Measurements from ENCODE around the gene CMC2.

Gene CMC2

DNA sequence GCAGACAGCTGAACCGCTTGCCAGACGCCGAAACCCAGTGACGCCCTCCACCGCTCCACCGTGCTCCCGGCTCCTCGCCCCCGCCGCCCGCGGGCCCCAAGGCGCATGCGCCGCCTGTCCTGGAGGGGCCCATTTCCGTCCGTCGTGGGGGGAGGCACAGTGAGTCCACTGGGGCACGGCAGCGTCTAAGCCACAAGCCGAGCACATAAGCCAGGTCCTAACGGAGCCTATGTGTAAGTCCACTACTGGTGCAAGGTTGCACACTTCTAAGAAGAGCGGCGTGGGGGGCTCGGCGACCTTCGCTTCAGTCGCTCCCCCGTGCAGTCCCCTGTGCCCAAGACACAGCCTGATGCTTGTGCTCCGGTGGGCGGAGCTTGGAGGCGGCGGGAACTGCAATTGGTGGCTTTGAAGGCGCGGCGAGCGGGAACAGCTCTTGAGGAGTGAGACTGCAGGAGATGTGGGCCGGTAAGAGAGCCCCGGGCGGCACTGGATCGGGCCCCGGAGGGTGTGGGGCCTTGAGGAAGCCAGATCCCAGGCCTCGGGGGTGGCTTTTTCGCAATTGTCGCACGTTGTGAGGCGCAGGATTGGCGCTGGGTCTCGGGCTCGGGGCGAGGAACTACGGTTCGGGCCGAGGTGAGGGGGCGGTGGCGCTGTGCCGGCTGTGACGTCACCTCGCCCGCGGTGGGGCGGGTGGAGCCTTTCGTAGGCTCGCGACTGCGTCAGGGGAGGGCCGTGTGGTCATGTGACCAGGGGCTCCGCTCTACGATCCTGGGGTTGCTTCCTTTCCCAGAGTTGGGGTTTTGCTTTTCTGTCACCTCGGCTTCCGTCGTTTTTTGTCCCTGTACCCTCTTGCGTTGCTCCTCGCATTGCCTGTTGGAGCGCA is at the start of gene CMC2, which contains the start of gene CENPN:
Gene CMC2 (minus strand): TSS at position 73 of the 883 bp plus-strand sequence. CDS start 9,491 bp downstream, outside the sequence.
Gene CENPN (plus strand): TSS at position 402 of the 883 bp plus-strand sequence. CDS start 4,726 bp downstream, outside the sequence.
- FAIRE-seq = no peak

DNA sequence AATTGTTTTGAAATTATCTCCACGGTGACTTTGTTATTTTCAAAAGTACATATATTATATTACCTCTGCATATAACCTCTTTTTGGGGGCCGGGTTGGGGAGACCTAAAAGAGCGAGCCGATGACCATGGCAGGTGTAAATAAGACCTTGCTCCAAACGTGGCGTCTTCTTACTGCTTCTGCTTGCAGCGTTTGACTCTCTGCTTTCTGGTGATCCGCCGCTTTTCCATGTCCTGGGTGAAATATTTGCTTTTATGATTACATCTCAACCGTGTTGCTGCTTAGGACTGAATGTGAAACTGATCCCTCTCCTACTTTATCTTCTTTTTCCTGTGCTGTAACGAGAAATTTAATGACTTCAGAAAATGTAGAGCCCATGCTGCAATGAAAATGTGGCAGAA is 47.1 kb upstream of the CMC2 start:
- no peak for FAIRE-seq

DNA sequence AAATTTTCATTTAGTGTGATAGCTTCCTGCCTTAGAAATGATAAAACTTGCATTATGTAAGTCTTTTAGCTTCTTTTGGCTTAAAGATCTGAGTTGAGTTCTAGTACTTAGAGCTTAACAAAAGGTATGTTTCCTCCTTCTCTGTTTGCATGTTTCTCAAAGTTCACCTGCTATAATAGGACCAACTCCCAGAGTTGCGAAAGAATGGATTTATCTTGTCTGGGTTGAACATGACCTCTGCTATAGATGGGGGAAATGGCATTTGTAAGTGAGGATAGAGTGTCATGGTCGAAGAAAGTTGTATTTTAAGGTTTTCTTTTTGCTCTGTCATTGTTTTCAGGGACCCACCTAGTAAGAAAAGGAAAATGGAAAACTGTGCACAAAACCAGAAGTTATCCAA is 36.1 kb upstream of the CMC2 start:
- no peak for FAIRE-seq

DNA sequence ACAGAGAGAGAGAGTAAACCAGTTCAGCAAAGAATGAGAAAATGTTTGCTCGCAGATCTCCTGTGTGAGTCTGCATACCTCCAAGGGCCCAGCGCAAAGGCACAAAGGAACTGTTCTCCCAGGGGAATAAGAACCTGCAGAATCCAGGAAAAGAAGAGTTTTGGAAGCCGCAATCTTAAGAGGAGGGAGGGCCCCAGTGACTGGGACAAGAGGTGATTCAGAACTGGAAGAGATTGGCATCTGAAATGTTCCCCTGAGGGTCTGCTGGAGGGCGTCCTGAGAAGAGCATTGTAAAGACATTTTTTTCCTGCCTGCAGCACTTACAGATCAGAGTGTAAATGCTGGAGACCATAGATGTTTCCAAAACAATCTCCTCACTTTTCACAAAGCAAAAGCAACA is 35.0 kb upstream of the CMC2 start:
- no peak for FAIRE-seq

DNA sequence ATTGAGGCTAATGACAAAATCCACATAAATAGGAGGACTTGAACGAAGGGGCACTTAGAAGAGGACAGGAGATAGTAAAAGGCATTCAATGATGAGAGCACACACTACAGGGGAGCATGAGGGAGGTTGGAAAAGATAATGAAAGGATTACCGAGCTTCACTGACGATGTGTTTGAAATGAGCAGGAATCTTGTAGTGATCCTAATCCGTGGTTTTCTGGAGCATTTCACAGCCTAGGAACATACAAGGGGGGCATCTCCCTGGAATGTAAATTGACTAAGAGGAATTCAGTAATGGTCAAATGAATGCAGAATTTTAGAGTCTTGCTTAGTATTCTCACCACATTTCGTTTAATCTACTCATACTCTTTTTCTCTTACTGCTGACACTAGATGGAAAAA is 34.2 kb upstream of the CMC2 start:
- FAIRE-seq = no peak

DNA sequence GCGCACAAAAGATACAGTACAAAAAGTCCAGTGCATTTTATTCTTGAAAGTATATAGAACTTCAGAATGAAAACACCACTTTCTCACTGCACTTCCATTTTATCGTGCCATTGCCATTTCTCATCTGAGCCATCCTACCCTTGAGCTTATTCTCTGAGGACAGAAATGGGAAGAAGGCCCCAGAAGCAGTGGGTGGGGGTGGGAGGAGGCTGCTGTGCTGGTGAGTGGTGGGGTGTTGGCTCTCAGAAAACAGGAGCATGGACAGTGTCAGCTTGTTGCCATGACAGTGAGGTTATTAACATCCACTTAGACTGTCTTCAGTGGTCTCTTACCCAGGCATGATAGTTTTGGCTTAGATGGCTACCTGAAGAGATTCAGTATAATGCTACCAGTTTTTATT is 33.4 kb upstream of the CMC2 start:
- FAIRE-seq = no peak

DNA sequence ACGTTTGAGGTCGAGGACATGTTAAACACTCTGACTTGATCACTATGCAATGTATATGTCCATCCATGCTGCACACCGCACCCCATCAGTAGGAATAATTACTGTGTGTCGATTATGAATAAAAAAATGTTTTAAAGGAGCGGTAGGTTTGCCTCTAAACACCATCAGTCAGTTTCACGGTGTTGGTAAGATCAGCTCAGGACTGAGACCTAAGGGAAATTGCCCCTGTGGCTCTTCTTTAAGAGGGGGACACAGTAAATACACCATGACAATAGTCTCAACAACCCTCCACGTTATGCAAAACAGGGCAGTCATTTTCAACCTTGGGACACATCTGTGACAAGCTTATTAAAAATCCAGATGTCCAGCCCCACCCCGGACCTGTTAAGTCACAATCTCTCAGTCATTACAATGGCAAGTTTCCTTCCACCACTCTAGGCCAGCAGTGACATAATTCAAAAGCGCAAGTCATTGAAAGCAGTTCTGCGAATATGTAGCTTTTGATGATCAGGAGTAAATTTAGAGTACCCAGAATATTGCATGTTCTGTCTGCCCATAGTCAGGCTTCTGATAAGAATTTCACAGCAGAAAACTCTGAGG is 30.2 kb upstream of the CMC2 start:
- FAIRE-seq = no peak

DNA sequence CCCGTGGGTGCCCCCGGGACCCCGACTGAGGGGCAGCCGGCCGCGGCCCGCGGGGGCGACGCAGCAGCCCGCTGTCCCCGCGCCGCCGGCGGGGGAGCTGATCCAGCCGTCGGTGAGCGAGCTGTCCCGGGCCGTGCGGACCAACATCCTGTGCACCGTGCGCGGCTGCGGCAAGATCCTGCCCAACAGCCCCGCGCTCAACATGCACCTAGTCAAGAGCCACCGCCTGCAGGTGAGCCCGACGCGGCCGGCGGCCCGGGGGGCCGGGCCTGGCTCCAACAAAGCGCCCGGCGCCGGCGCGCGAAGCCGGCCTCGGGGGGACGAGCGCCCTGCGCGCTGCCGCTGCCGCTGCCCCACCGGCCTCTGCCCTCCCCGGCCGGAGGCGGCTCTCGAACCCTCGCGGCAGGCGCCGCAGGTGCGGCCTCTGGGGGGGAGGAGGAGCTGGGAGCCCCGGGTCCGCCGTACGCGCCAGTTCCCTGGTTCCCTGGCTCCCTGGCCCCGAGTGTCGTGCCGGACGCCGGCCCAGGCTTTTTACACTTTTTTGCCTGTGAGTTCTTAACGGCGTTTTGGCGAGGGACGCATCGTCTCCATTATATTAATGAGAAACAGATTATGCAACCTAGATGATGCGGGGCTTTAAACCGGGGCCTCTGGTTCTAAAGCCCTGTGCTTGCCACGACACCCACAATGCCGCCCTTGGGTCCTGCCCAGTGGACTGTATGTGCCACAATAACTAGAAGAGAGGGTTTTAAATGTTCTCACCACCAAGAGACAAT is 29.5 kb upstream of the CMC2 start:
- FAIRE-seq = no peak

DNA sequence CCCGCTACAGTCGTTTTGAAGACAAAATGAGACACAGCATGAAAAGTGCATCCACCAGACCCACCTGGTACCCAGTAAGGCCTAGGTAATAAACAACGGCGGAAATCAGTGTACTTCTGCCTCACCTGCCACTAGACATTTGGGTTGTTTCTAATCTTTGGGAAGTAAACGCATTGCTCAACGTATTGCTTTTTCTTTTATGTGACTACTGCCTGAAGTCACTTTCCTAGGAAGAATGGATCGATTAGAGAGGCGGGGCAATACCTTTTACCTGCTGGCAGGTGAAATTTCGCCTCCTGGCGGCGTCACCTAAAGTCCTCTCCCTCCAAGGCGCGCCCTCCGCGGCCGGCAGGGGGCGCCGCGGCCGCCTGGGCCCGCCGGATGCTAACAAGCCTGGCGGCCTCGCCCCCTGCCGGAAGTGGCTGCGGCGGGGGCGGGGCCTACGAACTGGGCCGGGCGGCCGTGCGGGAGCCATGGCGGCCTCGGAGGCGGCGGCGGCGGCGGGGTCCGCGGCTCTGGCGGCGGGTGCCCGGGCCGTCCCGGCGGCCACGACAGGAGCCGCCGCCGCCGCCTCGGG is 28.8 kb upstream of the CMC2 start, which contains the start of gene ATMIN:
Gene ATMIN (plus strand): TSS at position 445 of the 577 bp plus-strand sequence. CDS start 29 bp downstream, at position 474.
- FAIRE-seq = no peak

DNA sequence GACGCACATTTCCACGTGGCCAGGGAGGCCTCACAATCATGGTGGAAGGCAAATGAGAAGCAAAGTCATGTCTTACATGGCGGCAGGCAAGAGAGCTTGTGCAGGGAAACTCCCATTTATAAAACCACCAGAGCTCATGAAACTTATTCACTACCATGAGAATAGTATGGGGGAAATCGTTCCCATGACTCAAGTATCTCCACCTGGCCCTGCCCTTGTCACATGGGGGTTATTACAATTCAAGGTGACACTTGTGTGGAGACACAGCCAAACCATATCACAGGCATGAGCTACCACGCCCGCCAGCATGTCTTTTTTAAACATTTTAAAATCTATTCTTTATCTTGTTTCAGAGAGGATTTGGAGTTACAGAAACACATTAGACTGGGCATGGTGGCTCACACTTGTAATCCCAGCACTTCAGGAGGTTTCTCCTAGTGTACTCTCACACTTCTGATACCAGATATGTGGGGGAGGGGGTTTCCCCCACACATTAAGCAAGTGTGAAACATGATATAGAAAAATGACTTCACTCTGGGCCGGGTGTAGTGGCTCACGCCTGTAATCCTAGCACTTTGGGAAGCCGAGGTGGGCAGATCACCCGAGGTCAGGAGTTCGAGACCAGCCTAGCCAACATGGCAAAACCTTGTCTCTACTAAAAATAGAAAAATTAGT is 23.4 kb upstream of the CMC2 start:
- no peak for FAIRE-seq

DNA sequence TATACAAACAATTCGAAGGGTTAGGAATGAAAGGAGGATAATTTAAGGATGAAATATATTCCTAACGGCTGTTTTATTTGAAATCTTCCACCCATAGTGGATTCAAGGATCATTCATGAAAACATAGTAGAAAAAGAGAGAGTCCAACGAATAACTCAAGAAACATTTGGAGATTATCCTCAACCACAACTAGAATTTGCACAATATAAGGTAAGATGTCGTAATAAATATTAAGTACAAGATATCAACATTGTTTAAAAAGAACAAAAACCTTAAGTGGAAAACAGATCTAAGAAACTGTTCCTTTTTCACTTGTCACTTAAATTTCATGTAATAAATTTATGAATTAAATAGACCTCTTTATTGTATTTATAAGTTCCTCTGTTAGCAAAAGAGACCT is 19.7 kb upstream of the CMC2 start:
- no peak for FAIRE-seq

DNA sequence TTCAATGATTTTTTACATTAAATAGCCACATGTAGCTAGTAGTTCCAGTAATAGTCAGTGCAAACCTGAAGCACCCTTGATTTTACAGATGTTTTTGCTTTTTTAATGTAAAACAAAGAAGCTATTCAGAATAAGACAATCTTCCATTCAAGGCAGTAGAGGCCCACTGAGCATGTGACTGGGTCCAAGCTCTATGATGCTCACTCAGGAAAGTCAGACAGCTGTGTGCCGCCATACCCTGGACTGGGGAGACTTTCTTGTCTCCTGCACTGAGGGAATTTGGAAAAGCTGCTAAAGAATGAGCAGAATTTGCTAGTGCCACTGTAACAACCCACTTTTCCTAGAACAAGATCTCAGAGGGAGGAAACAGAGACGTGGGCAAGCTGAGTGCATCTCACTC is 11.8 kb upstream of the CMC2 start:
- no peak for FAIRE-seq

DNA sequence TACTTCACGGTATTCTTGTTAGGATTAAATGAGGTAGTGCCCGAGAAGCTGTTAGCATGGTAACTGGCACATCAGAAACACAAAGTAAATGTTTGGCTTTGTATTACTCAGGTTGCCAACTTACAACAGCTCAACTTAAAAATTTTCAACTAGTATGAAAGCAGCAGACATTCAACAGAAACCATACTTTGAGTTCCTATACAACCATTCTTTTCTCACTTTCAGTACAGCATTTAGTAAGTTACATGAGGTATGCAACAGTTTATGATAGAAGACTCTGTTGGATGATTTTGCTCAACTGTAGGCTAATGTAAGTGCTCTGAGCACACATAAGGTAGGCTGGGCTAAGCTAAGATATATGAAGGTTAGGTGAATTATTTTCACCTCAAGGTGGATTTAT is 8.0 kb upstream of the CMC2 start:
- no peak for FAIRE-seq

DNA sequence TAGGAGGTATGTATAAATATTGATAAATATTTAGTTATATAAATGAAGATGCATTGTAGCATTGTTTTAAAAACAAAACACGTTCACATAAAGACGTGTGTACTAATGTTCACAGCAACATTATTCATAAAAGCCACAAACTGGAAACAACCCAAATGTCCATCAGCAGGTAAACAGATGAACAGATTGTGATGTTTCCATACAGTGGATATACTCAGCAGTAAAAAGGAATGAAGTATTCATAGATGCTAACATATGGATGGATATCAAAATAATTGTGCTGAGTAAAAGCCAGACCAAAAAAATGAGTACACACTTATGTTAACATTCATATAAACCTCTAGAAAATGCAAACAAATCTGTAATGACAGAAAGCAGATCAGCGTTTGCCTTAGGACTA is 6.3 kb upstream of the CMC2 start:
- no peak for FAIRE-seq

DNA sequence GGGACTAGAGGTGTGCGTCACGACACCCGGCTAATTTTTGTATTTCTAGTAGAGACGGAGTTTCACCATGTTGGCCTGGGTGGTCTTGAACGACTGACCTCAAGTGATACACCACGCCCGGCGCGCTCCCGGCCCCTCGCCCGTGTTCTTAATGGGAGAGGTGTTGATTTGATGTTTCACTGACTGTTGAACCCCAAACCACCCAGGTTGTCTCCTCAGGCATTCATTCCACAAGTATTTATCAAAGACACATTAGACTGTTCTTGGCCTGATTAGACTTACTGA is 1.8 kb upstream of the CMC2 start:
- FAIRE-seq = no peak

DNA sequence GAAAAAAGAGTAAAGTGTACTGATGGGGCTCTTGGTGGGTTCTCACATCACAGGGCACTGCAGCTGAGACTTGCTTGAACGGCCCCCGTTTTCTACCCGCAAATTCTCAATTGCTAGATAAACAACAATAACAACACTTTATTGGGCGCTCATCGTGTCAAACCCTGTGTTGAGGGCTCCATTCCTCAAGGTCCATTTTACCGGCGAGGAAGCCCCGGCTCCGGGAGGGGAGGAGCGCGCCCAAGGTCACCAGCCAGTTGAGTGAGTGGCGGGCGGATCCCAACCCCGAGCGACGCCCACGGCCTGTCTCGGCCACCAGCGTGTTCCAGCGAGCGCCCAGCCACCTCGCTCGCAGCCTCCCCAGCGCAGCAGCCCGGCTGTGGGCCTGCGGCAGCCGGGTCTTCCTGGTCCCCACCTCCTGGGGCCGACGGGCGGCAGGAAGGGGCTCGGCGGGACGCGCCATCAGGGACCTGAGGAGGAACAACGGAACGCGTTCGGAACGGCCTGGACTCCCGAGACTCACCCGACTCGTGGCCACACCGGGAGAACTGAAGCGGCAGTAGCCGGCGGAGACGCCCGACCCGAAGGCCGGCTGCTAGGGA is 373 bp downstream of the CMC2 start:
- no peak for FAIRE-seq

DNA sequence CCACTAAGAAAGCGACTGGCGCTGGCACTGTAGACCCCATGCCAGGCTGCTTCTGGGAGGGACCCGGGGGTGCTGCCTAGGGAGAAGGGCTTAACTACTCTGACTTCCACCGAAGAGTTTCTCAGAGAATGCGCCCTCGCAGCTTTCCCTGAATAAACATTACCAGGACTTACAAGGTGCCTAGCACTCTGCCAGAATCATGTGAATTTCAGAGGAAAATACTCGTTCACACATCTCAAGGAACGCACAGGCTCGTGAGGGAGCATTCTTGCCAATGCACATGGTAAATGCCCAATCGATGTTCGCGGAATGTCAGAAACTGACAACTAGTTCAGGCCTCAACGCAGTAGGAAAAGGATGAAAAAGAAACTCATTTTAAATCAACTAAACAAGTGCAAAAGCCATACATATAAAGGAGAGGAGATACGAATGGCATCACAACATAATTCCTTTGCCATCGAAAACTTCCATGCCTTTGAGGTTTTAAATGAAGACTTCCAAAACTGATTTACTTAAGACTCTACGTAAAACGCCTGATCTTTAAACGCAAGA is 999 bp downstream of the CMC2 start:
- no peak for FAIRE-seq

DNA sequence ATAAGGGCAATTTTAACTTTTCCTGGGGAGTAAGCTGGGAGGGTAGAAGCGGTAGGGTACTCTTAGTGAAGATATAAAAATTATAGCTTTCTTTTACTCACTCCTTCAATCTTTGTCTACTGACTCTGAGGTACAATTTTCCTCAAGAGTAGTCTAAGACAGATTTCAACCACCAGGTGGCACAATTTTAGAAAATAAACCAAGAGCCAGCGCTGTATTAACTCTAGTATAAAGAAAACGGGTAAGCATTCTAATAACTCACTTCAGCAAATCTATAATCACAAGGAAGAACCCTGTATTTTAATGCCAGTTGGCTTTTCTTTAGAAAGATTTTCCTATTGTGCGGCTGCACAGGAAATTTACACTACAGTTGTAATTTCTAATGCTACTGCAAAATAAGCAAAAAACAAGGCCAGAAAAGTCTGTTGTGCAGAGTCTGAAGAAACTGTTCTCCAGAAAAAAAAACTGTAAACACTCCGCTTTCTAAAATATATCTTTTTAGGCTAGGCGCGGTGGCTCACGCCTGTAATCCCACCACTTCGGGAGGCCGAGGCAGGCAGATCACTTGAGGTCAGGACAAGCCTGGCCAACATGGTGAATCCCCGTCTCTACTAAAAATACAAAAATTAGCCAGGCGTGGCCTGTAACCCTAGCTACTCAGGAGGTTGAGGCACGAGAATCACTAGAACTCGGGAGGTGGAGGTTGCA is 1.9 kb downstream of the CMC2 start:
- peak; percentile 80 for FAIRE-seq

DNA sequence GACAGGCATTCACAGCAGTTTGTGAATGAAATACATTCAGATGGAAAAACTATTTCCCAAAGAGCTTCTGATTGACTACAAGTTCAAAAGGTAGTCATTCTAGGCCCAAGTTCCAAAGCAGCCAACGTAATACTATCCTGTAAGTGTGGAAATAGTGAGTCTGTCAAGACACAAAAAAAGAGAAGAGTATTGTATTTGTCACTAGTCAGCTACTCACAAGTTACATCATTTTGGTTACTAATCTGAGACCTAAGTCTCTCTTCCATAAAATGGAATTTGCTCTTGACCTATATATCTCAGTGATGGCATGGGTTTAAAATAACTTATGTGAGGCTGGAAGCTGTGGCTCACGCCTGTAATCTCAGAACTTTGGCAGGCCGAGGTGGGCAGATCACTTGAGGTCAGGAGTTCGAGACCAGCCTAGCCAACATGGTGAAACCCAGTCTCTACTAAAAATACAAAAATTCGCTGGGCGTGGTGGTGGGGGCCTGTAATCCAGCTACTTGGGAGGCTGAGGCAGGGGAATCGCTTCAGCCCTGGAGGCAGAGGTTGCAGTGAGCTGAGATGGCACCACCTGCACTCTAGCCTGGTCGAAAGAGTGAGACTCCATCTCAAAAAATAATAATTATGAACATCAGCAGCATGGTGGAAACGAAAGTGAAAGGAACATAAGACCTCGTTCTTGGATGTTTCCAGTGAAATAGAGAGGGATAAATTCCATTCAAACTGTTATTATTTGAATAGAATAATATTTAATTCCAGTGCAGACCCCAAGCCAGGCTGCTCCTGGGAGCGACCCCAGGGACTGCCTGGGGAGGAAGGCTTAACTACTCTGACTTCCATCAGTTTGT is 2.9 kb downstream of the CMC2 start:
- no peak for FAIRE-seq

DNA sequence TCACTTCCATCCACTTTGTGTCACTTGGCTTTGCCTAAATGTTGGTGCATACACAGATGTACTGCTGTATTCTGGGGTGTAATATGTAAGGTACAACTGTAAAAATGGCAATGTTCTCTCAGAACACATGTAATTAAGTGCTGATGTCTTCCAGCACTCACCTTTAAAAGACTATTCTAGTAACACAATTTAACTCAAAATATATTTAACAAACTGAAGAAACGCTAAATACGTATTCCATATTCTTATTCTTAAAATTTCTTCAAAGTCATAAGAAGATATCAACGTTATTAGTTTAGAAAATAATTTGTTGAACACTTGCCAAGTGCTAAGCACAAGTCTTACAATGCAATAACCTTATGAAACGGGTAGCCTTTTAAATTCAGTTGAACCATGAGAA is 3.6 kb downstream of the CMC2 start:
- FAIRE-seq = no peak
